Measurements from ENCODE around the gene HEMK1.

Gene HEMK1

GRCh38 chr3:50523279-50523811 is 46.0 kb upstream of the HEMK1 start:
- H3K4me1 ChIP-seq (ENCODE audit: control insufficient read depth, low read length): no peaks in the 10 kb centered on the region
- H3F3A ChIP-seq (ENCODE audit: control insufficient read depth, insufficient read depth): no peaks in the 10 kb centered on the region
- peaks cover 6% of the 10 kb centered on the region; the same call in 1 of the 2 replicates for H3K27me3 ChIP-seq (ENCODE audit: control insufficient read depth, low read length)
- no peaks in the 10 kb centered on the region for H3K9me3 ChIP-seq (ENCODE audit: control insufficient read depth, insufficient read depth, low read length)
- no peaks in the 10 kb centered on the region for H3K9me2 ChIP-seq (replicated peaks; ENCODE audit: control insufficient read depth, low read length)
- no peaks in the 10 kb centered on the region for H3K36me3 ChIP-seq (ENCODE audit: control insufficient read depth, low read length)
- H3K4me3 ChIP-seq (ENCODE audit: low read length): no peak overlapping the region
- no peak for TF ChIP-seq EZH2phosphoT487 (IDR thresholded peaks at IDR 0.05; ENCODE audit: borderline replicate concordance, low read length)
- no peak for TF ChIP-seq CTCF (IDR thresholded peaks at IDR 0.05; ENCODE audit: low read depth, low read length, poor library complexity, severe bottlenecking)
- H3K27ac ChIP-seq (ENCODE audit: low read depth, low read length): no peak overlapping the region
- no peaks in the 10 kb centered on the region for H3K79me2 ChIP-seq (ENCODE audit: control insufficient read depth, low read length)
- H4K20me1 ChIP-seq (ENCODE audit: control insufficient read depth, insufficient read depth, low read depth, low read length): no peaks in the 10 kb centered on the region
- H3K4me2 ChIP-seq (ENCODE audit: low read length): no peak overlapping the region

- H3K79me2 ChIP-seq (ENCODE audit: control insufficient read depth, low read length): no peaks in the 10 kb centered on the region
- H3K4me3 ChIP-seq (ENCODE audit: low read length): no peak overlapping the region
- H3K4me1 ChIP-seq (ENCODE audit: control insufficient read depth, low read length): no peaks in the 10 kb centered on the region
- no peaks in the 10 kb centered on the region for H3F3A ChIP-seq (ENCODE audit: control insufficient read depth, insufficient read depth)
- H3K27me3 ChIP-seq (ENCODE audit: control insufficient read depth, low read length): peaks cover 15% of the 10 kb centered on the region
- H3K4me2 ChIP-seq (ENCODE audit: low read length): no peak overlapping the region
- no peaks in the 10 kb centered on the region for H3K9me3 ChIP-seq (ENCODE audit: control insufficient read depth, insufficient read depth, low read length)
- H3K36me3 ChIP-seq (ENCODE audit: control insufficient read depth, low read length): no peaks in the 10 kb centered on the region
- no peak for TF ChIP-seq EZH2phosphoT487 (IDR thresholded peaks at IDR 0.05; ENCODE audit: borderline replicate concordance, low read length)
- no peak for TF ChIP-seq CTCF (IDR thresholded peaks at IDR 0.05; ENCODE audit: low read depth, low read length, poor library complexity, severe bottlenecking)
- H4K20me1 ChIP-seq (ENCODE audit: control insufficient read depth, insufficient read depth, low read depth, low read length): no peaks in the 10 kb centered on the region
- H3K9me2 ChIP-seq (replicated peaks; ENCODE audit: control insufficient read depth, low read length): no peaks in the 10 kb centered on the region
- H3K27ac ChIP-seq (ENCODE audit: low read depth, low read length): no peak overlapping the region
These were observed 44.6 kb upstream of the HEMK1 start for GRCh38 chr3:50524746-50525145.

GRCh38 chr3:50525191-50525910 is 44.0 kb upstream of the HEMK1 start:
- no peaks in the 10 kb centered on the region for H3K9me2 ChIP-seq (replicated peaks; ENCODE audit: control insufficient read depth, low read length)
- no peaks in the 10 kb centered on the region for H3F3A ChIP-seq (ENCODE audit: control insufficient read depth, insufficient read depth)
- H3K4me1 ChIP-seq (ENCODE audit: control insufficient read depth, low read length): no peaks in the 10 kb centered on the region
- peaks cover 21% of the 10 kb centered on the region for H3K27me3 ChIP-seq (ENCODE audit: control insufficient read depth, low read length)
- H3K4me3 ChIP-seq (ENCODE audit: low read length): no peak overlapping the region
- no peaks in the 10 kb centered on the region for H3K9me3 ChIP-seq (ENCODE audit: control insufficient read depth, insufficient read depth, low read length)
- H3K36me3 ChIP-seq (ENCODE audit: control insufficient read depth, low read length): no peaks in the 10 kb centered on the region
- H3K27ac ChIP-seq (ENCODE audit: low read depth, low read length): no peak overlapping the region
- no peaks in the 10 kb centered on the region for H4K20me1 ChIP-seq (ENCODE audit: control insufficient read depth, insufficient read depth, low read depth, low read length)
- no peak overlapping the region for H3K4me2 ChIP-seq (ENCODE audit: low read length)
- TF ChIP-seq EZH2phosphoT487 (IDR thresholded peaks at IDR 0.05; ENCODE audit: borderline replicate concordance, low read length): no peak
- TF ChIP-seq CTCF (IDR thresholded peaks at IDR 0.05; ENCODE audit: low read depth, low read length, poor library complexity, severe bottlenecking): no peak
- no peaks in the 10 kb centered on the region for H3K79me2 ChIP-seq (ENCODE audit: control insufficient read depth, low read length)

All from DOHH2 (cell line).